HCT116 (cell line): ENCODE measurements around the gene CDC6.

Experiments used
- EZH2 ChIP-seq: fragments of 200-600 bp; sonication (generic); IDR thresholded peaks from 2 replicates; pipeline ENCODE4 v1.6.1; 2017; ENCODE audit warnings: antibody characterized with exemption, mixed run types
- POLR2A ChIP-seq: IDR thresholded peaks from 2 replicates; pipeline ENCODE4 v1.7.0; 2011; ENCODE audit warnings: borderline replicate concordance; ENCODE audit not compliant: insufficient read depth, insufficient read length; ENCODE audit errors: extremely low read depth
- POLR2AphosphoS5 ChIP-seq: IDR thresholded peaks from 2 replicates; pipeline ENCODE4 v1.6.1; 2011; ENCODE audit warnings: mild to moderate bottlenecking, low read depth, low read length, moderate library complexity
- TF ChIP-seq, protein P1 (sequence below), 3 experiments: fragments of 200-600 bp in 1 of 3; sonication (generic) in 1 of 3; IDR thresholded peaks in 2 of 3; conservative IDR thresholded peaks in 1 of 3; 2 replicates each; pipeline ENCODE4 v1.5.1; 2012 to 2017; ENCODE audit warnings: low read depth in 2 of 3, low read length in 2 of 3, antibody characterized with exemption in 1 of 3, borderline replicate concordance in 1 of 3, control low read depth in 1 of 3, mild to moderate bottlenecking in 1 of 3, mixed read lengths in 1 of 3, mixed run types in 1 of 3, moderate library complexity in 1 of 3; ENCODE audit not compliant: insufficient read depth in 1 of 3

DNA sequence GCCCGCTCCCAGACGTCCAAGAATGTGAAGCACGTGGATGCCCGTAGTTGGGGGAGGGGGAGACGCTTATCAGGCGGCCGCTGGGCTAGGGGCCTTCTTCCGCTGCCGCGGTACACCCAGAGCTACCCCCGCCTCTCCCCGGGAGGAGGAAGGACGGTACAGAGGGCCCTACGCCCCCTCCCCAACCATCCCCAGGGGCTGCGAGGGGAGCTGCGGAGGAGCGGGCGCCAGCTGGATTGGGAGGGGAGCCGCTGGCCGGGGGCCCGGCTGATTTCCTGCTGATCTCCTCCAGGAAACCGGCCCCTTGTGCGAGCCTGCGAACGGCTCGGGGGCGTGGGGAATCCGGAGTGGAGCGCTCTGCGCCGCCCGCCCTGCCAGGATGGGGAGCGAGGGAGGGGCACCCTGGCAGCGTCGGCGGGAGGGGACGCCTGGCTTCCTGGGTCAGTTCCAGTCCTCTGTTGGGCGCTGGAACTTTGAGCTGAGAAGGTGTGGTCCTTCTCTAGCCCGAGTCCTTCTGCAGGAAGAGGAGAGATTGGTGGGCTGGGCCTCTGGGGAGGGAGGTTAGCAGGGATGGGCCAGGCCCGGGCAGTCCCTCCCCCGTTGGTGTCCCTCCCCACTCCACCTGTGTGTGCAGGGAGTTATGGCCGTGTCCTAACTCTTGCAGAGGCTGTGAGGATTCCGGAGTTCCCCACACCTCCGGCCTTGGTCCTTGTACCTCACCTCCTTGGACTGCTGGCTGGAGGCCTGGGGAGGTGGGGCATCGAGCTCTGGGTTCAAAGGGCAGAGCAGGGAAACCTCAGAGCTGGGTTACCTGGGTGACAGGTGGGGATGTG lies 57.7 kb downstream of the CDC6 start:
- TF ChIP-seq POLR2A (no peak), POLR2AphosphoS5 (no peak), EZH2 (no peak)
- TF ChIP-seq, protein P1, sequence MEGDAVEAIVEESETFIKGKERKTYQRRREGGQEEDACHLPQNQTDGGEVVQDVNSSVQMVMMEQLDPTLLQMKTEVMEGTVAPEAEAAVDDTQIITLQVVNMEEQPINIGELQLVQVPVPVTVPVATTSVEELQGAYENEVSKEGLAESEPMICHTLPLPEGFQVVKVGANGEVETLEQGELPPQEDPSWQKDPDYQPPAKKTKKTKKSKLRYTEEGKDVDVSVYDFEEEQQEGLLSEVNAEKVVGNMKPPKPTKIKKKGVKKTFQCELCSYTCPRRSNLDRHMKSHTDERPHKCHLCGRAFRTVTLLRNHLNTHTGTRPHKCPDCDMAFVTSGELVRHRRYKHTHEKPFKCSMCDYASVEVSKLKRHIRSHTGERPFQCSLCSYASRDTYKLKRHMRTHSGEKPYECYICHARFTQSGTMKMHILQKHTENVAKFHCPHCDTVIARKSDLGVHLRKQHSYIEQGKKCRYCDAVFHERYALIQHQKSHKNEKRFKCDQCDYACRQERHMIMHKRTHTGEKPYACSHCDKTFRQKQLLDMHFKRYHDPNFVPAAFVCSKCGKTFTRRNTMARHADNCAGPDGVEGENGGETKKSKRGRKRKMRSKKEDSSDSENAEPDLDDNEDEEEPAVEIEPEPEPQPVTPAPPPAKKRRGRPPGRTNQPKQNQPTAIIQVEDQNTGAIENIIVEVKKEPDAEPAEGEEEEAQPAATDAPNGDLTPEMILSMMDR (IDR thresholded peaks at IDR 0.05 in 2 of 3, conservative IDR thresholded peaks at IDR 0.05 in 1 of 3; ENCODE audit: borderline replicate concordance in 1 of 3, insufficient read depth in 1 of 3, low read depth in 2 of 3, low read length in 2 of 3): no peak
